GM12875 (cell line): ENCODE results near the gene LZTR1.
"Not testable (repeated sequence)": the region's sequence is repeated elsewhere in the genome, so short reads cannot be mapped to it uniquely, and the experiment has no call there.

Experiments
- H3K4me3 ChIP-seq: one replicate; pipeline ENCODE4 v1.5.1; 2011; ENCODE audit warnings: low read depth, low read length, control low read depth
- CTCF ChIP-seq: IDR thresholded peaks from 2 replicates; pipeline ENCODE4 v1.5.1; 2011; ENCODE audit warnings: low read depth, mild to moderate bottlenecking, control low read depth, inconsistent platforms, low read length, moderate library complexity, borderline replicate concordance; ENCODE audit not compliant: insufficient read depth

Gene LZTR1

GRCh38 chr22:21045585-21046294, 63.6 kb downstream of the LZTR1 start, which contains the start of gene LRRC74B:
Gene LRRC74B, plus strand, starts transcription at chr22:21045946. Its CDS starts 41 bp downstream, at chr22:21045987.
- peak within 1 kb of the TSS; percentile 28 for H3K4me3 ChIP-seq
- no peak for TF ChIP-seq CTCF

GRCh38 chr22:21047035-21047661, 65.1 kb downstream of the LZTR1 start:
- TF ChIP-seq CTCF: no peak
- H3K4me3 ChIP-seq: no peak overlapping the region

DNA sequence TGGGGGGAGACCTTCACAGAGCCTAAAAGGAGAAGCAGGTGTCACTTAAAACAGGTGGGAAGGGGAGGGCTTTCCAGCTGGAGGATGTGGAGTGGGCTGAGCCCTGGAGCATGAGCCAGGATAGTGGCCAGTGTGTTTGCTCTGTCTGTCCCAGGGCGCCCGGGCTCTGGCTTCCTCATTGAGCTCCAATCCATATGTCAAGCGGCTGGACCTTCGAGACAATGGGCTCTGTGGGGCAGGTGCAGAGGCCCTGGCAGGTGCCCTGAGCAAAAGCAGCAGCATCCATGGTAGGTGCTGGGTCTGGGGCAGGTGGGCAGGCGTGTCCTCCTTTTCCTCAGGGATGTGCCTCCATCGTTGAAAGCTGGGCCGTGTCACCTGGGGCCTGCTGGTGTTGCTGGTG, 65.6 kb downstream of the LZTR1 start:
- no peak overlapping the region for H3K4me3 ChIP-seq
- TF ChIP-seq CTCF: no peak

- not testable (repeated sequence) for H3K4me3 ChIP-seq
Measured at GRCh38 chr22:21048448-21048847, 66.4 kb downstream of the LZTR1 start.
